22Rv1 (cell line): ENCODE data around the gene CRMP1.

Source experiments
- ZFX ChIP-seq: fragments of 450-650 bp; IDR thresholded peaks from 2 replicates; pipeline ENCODE4 v1.6.1; 2017; ENCODE audit warnings: antibody characterized with exemption, borderline replicate concordance
- TF ChIP-seq, protein P1 (sequence below): fragments of 450-650 bp; IDR thresholded peaks from 2 replicates; pipeline ENCODE4 v1.5.1; 2017; ENCODE audit warnings: mild to moderate bottlenecking

DNA sequence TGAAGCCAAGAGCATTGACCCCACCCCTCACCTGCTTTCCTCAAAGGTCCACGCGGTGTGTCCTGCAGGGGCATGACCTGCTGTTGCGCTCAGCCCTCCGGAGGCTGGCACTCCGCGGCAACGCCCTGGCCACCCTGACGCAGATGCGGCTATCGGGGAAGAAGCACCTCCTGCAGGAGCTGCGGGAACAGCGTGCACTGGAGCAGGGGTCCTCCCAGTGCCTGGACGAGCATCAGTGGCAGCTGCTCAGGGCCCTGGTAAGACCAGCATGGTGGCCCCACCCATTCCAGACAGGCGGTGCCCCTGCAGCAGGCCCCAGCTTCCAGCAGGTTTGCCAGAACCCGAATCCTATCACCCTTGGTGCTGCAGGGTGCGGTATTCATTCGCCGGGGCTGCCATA is 95.9 kb downstream of the CRMP1 start:
- TF ChIP-seq, protein P1, sequence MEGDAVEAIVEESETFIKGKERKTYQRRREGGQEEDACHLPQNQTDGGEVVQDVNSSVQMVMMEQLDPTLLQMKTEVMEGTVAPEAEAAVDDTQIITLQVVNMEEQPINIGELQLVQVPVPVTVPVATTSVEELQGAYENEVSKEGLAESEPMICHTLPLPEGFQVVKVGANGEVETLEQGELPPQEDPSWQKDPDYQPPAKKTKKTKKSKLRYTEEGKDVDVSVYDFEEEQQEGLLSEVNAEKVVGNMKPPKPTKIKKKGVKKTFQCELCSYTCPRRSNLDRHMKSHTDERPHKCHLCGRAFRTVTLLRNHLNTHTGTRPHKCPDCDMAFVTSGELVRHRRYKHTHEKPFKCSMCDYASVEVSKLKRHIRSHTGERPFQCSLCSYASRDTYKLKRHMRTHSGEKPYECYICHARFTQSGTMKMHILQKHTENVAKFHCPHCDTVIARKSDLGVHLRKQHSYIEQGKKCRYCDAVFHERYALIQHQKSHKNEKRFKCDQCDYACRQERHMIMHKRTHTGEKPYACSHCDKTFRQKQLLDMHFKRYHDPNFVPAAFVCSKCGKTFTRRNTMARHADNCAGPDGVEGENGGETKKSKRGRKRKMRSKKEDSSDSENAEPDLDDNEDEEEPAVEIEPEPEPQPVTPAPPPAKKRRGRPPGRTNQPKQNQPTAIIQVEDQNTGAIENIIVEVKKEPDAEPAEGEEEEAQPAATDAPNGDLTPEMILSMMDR, result no peak
- no peak for TF ChIP-seq ZFX
